Measurements from ENCODE around the gene ZNF573. TPM values are rescaled to one million over a fixed set of nuclear protein-coding genes. Genes with fewer than 3 reads are reported as not detected.

The ZNF573 gene
- total RNA-seq, 1 experiment from 2014 or later = 17.5 TPM

GRCh38 chr19:37790244-37790925 lies 11.0 kb upstream of the ZNF573 start:
- Histone ChIP-seq H3K79me1 (ENCODE audit: insufficient read depth, low read depth, low read length, poor library complexity, severe bottlenecking) (no peaks in the 10 kb centered on the region), H3K27me3 (ENCODE audit: insufficient read depth, low read length) (no peaks in the 10 kb centered on the region), H3K14ac (ENCODE audit: insufficient read depth, low read length) (no peak overlapping the region), H4K8ac (replicated peaks; ENCODE audit: insufficient read length, low read depth, low read length) (no peak overlapping the region), H3K9ac (ENCODE audit: extremely low read depth, insufficient read length, low read length) (no peak overlapping the region), H3K4me2 (ENCODE audit: insufficient read depth, insufficient read length, low read length) (no peak overlapping the region), H3K27ac (ENCODE audit: insufficient read length, low read depth, low read length) (no peak overlapping the region), H2BK15ac (ENCODE audit: low read depth, low read length) (no peak overlapping the region), H2BK20ac (ENCODE audit: low read depth, low read length, poor library complexity, severe bottlenecking) (no peak overlapping the region), H3K18ac (ENCODE audit: insufficient read length, low read depth, low read length) (no peak overlapping the region), H2BK5ac (ENCODE audit: insufficient read length, low read length) (no peak overlapping the region), H3K56ac (ENCODE audit: insufficient read length, low read depth, low read length) (no peak overlapping the region), H4K91ac (ENCODE audit: insufficient read length, low read depth, low read length) (no peak overlapping the region), H3K23me2 (ENCODE audit: insufficient read length, low read depth, low read length, poor library complexity, severe bottlenecking) (no peaks in the 10 kb centered on the region), H2BK12ac (ENCODE audit: insufficient read length, low read depth, low read length) (no peak overlapping the region), H3K9me3 (ENCODE audit: control insufficient read depth, low read depth, low read length) (peaks cover 12% of the 10 kb centered on the region), H3K4ac (ENCODE audit: low read depth, low read length) (no peak overlapping the region), H4K5ac (ENCODE audit: insufficient read length, low read depth, low read length) (no peak overlapping the region), H2AFZ (ENCODE audit: low read length) (no peak overlapping the region), H2BK120ac (ENCODE audit: low read depth, low read length, poor library complexity, severe bottlenecking) (no peak overlapping the region), H3K79me2 (ENCODE audit: insufficient read depth, low read length) (no peaks in the 10 kb centered on the region), H4K20me1 (ENCODE audit: control insufficient read depth, insufficient read depth, insufficient read length) (no peaks in the 10 kb centered on the region), H3K23ac (ENCODE audit: insufficient read length, low read depth, low read length) (no peak overlapping the region), H3K4me1 (ENCODE audit: insufficient read depth, low read length) (no peaks in the 10 kb centered on the region), H3T11ph (ENCODE audit: low read length) (no peak overlapping the region), H2AK5ac (ENCODE audit: insufficient read length, low read length) (no peak overlapping the region)
- H3K36me3 Mint-ChIP-seq (ENCODE audit: insufficient read depth in 1 of 3, low read depth in 3 of 3) = peaks cover 12 to 23% (median 22%) of the 10 kb centered on the region in 3 experiments; a peak in 6 of 7 replicates
- no peaks in the 10 kb centered on the region for H3K4me1 Mint-ChIP-seq
- no peak for DNase-seq
- WGBS (ENCODE audit: extremely low coverage, insufficient read length, low lambda C conversion rate) = no CpG with 5 or more reads among the region's 46 CpGs
- H3K27me3 Mint-ChIP-seq (ENCODE audit: low read depth) = no peaks in the 10 kb centered on the region; the same call in 1 of the 2 replicates
- TF ChIP-seq CTCF (conservative IDR thresholded peaks at IDR 0.05) = no peak
- H3K27ac Mint-ChIP-seq = no peak overlapping the region
- H3K4me3 Mint-ChIP-seq = no peak overlapping the region
- H3K9me3 Mint-ChIP-seq = peaks cover 70% of the 10 kb centered on the region in 2 experiments

All from H9 (cell line).